22Rv1 (cell line): ENCODE data around the gene EFEMP1.

ENCODE experiments used
- CTCF ChIP-seq: fragments of 450-650 bp; IDR thresholded peaks from 2 replicates; pipeline ENCODE4 v1.5.1; 2017; ENCODE audit warnings: mild to moderate bottlenecking
- ZFX ChIP-seq: fragments of 450-650 bp; IDR thresholded peaks from 2 replicates; pipeline ENCODE4 v1.6.1; 2017; ENCODE audit warnings: antibody characterized with exemption, borderline replicate concordance

- TF ChIP-seq CTCF (no peak), ZFX (no peak)
Measured at GRCh38 chr2:55883829-55884228, 39.8 kb downstream of the EFEMP1 start.
